ENCODE measurements around the gene CCN5.
A peak's percentile ranks its signal among the peaks of the same experiment; 100 is the strongest.

The CCN5 gene

GRCh38 chr20:44686934-44687333 is 28.2 kb upstream of the CCN5 start:
- CTCF ChIA-PET = interaction anchor here (0.7 to 7.6 kb wide), 3 partner anchors 45 to 129 kb away, joined by 3 to 208 read pairs (median 3); no protein-coding TSS in a partner anchor
- no peak for TF ChIP-seq ZBTB11 (tag by site-specific recombination; conservative IDR thresholded peaks at IDR 0.05; ENCODE audit: low read depth)
- Histone ChIP-seq H3K9me3 (ENCODE audit: control insufficient read depth, insufficient read depth, low read depth, low read length) (no peaks in the 10 kb centered on the region), H3K4me3 (ENCODE audit: low read depth, low read length) (no peak overlapping the region), H3K36me3 (ENCODE audit: control insufficient read depth in 2 of 2, insufficient read depth in 1 of 2, low read length in 2 of 2) (no peaks in the 10 kb centered on the region), H3K4me1 (ENCODE audit: control insufficient read depth, insufficient read depth, low read length) (no peaks in the 10 kb centered on the region), H3K27ac (ENCODE audit: extremely low read depth, low read depth, low read length) (no peak overlapping the region)
- POLR2A ChIA-PET = no interaction called here

- CTCF ChIA-PET = interaction anchor here (0.6 to 7.6 kb wide), 3 partner anchors 43 to 446 kb away, joined by 3 to 208 read pairs (median 4); no protein-coding TSS in a partner anchor
Observed at GRCh38 chr20:44688053-44688625, 27.0 kb upstream of the CCN5 start.

GRCh38 chr20:44689809-44690208 is 25.4 kb upstream of the CCN5 start:
- no peaks in the 10 kb centered on the region for H3K9me3 ChIP-seq (ENCODE audit: control insufficient read depth, insufficient read depth, low read depth, low read length)
- no peak overlapping the region for H3K27ac ChIP-seq (ENCODE audit: extremely low read depth, low read depth, low read length)
- ChIA-PET POLR2A (no interaction called here), CTCF (interaction anchor here (1.1 to 2.9 kb wide), 2 partner anchors 43 to 58 kb away, joined by 3 to 14 read pairs; no protein-coding TSS in a partner anchor)
- no peaks in the 10 kb centered on the region for H3K36me3 ChIP-seq (ENCODE audit: control insufficient read depth in 2 of 2, insufficient read depth in 1 of 2, low read length in 2 of 2)
- H3K4me3 ChIP-seq (ENCODE audit: low read depth, low read length) = no peak overlapping the region
- no peak for TF ChIP-seq ZSCAN5A (tag by site-specific recombination; IDR thresholded peaks at IDR 0.05)
- TF ChIP-seq GLIS1 (tag by site-specific recombination; IDR thresholded peaks at IDR 0.05) = peak; percentile 59
- no peaks in the 10 kb centered on the region for H3K4me1 ChIP-seq (ENCODE audit: control insufficient read depth, insufficient read depth, low read length)

More at GRCh38 chr20:44688053-44688625, 27.0 kb upstream of the CCN5 start:
- Histone ChIP-seq H3K36me3 (ENCODE audit: control insufficient read depth in 2 of 2, insufficient read depth in 1 of 2, low read length in 2 of 2) (no peaks in the 10 kb centered on the region), H3K4me1 (ENCODE audit: control insufficient read depth, insufficient read depth, low read length) (no peaks in the 10 kb centered on the region), H3K9me3 (ENCODE audit: control insufficient read depth, insufficient read depth, low read depth, low read length) (no peaks in the 10 kb centered on the region), H3K4me3 (ENCODE audit: low read depth, low read length) (no peak overlapping the region), H3K27ac (ENCODE audit: extremely low read depth, low read depth, low read length) (no peak overlapping the region)
- POLR2A ChIA-PET = no interaction called here
- TF ChIP-seq KLF17 (tag by site-specific recombination; IDR thresholded peaks at IDR 0.05) = no peak
- TF ChIP-seq ZSCAN30 (tag by site-specific recombination; IDR thresholded peaks at IDR 0.05) = no peak
- TF ChIP-seq KLF8 (tag by site-specific recombination; IDR thresholded peaks at IDR 0.05) = no peak
- TF ChIP-seq ZNF354C (tag by site-specific recombination; IDR thresholded peaks at IDR 0.05; ENCODE audit: borderline replicate concordance, low read depth) = no peak
- no peak for TF ChIP-seq ZNF169 (tag by site-specific recombination; IDR thresholded peaks at IDR 0.05)
- TF ChIP-seq ZNF76 (tag by site-specific recombination; IDR thresholded peaks at IDR 0.05; ENCODE audit: borderline replicate concordance, low read depth) = no peak
- no peak for TF ChIP-seq ZNF785 (tag by site-specific recombination; IDR thresholded peaks at IDR 0.05)
- no peak for TF ChIP-seq ZNF501 (tag by site-specific recombination; IDR thresholded peaks at IDR 0.05)
- TF ChIP-seq ZBTB17 (tag by site-specific recombination; IDR thresholded peaks at IDR 0.05) = no peak
- TF ChIP-seq ZBTB10 (tag by site-specific recombination; IDR thresholded peaks at IDR 0.05) = no peak
- TF ChIP-seq ZNF664 (tag by site-specific recombination; IDR thresholded peaks at IDR 0.05) = no peak
- TF ChIP-seq MZF1 (tag by site-specific recombination; IDR thresholded peaks at IDR 0.05; ENCODE audit: borderline replicate concordance) = no peak
- TF ChIP-seq ZNF548 (tag by site-specific recombination; IDR thresholded peaks at IDR 0.05) = no peak
- no peak for TF ChIP-seq WT1 (tag by site-specific recombination; IDR thresholded peaks at IDR 0.05)
